Fibroblast of lung (primary cell): Measurements from ENCODE around the gene FAM193B.

ENCODE experiments used
- CTCF ChIP-seq, 2 donors: IDR thresholded peaks in 1 of 2; conservative IDR thresholded peaks in 1 of 2; 1 replicate in 1 of 2; 2 replicates in 1 of 2; pipeline ENCODE4 v1.5.1; 2011 to 2012; ENCODE audit warnings: low read length in 2 of 2, control low read depth in 1 of 2, inconsistent platforms in 1 of 2, low read depth in 1 of 2, mild to moderate bottlenecking in 1 of 2
- EZH2 ChIP-seq: IDR thresholded peaks from 2 replicates; pipeline ENCODE4 v1.5.1; 2012; ENCODE audit warnings: low read length, control low read depth, mild to moderate bottlenecking; ENCODE audit errors: missing control alignments

DNA sequence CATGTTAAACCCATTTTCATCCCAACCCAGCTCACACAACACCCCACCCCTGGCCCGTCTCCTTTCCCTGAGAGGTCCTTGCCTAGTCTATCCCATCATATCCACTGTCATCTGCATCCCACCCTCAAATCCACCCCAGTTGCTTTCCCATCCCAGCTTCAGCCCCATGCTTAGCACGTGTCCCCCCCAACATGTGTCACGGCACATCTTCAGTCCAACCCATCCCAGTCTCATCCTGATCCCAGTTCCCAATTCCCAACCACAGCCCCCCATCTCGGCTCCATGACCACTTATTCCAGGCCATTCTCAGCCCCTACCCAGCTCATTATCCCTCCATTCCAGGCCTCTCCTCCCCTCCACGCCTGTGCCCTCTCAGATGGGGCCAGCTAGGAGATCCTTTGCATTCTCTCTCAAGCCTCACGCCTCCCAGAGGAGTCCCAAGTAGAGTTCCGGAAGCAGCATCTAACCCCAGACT lies 80.3 kb downstream of the FAM193B start:
- TF ChIP-seq CTCF (conservative IDR thresholded peaks at IDR 0.05 in 1 of 2, IDR thresholded peaks at IDR 0.05 in 1 of 2; ENCODE audit: low read depth in 1 of 2, low read length in 2 of 2) (no peak), EZH2 (no peak)
